Urinary bladder (tissue), 4 donors: ENCODE data around the gene SH3PXD2B. TPM values are rescaled to one million over a fixed set of nuclear protein-coding genes. Genes with fewer than 3 reads are reported as not detected.

Experiments
- DNase-seq: peaks from one replicate; pipeline ENCODE4 v3.0.0-alpha.2; 2015; ENCODE audit errors: extremely low spot score
- H3K27ac ChIP-seq: one replicate; pipeline ENCODE4 v1.5.1; 2013; ENCODE audit warnings: low read depth, mild to moderate bottlenecking, moderate library complexity
- H3K36me3 ChIP-seq: one replicate; pipeline ENCODE4 v1.6.1; 2013; ENCODE audit warnings: mild to moderate bottlenecking, moderate library complexity; ENCODE audit not compliant: insufficient read depth
- H3K4me1 ChIP-seq: one replicate; pipeline ENCODE4 v1.6.1; 2013; ENCODE audit warnings: mild to moderate bottlenecking, moderate library complexity; ENCODE audit not compliant: insufficient read depth
- H3K4me3 ChIP-seq: one replicate; pipeline ENCODE4 v1.5.1; 2013; ENCODE audit warnings: low read depth, low read length
- WGBS: extraction: QIAGEN DNeasy Blood & Tissue Kit; methylation state at CpG from one replicate; pipeline ENCODE4 v1.1.7; 2013; 5-methylcytosine and 5-hydroxymethylcytosine counted together
- polyA plus RNA-seq: library from polyadenylated mRNA; stranded (reverse); fragments of 200-250 nt; gene quantifications from one replicate; pipeline ENCODE4 v1.2.3, GENCODE V29; 2013
- total RNA-seq: library from RNA; depleted of rRNA; stranded (reverse); fragments of >200 nt; gene quantifications from one replicate; pipeline ENCODE4 v1.2.3, GENCODE V29; 2014
- donor health status: healthy with polysubstance abuse.
- donor health status: healthy.

Gene SH3PXD2B
- total RNA-seq (24.3 TPM), polyA plus RNA-seq (39.4 TPM)

- 2% methylated on average over 76 of the region's 89 CpGs for WGBS
- Histone ChIP-seq H3K4me3 (peak within 1 kb of the TSS; percentile 83), H3K27ac (peak within 1 kb of the TSS; percentile 72), H3K4me1 (no peaks in the 10 kb centered on the region), H3K36me3 (no peaks in the 10 kb centered on the region)
- no peak for DNase-seq
Measured at GRCh38 chr5:172454358-172455086, at the start of gene SH3PXD2B. TSS of gene SH3PXD2B (minus strand) at chr5:172454525. CDS start at chr5:172454352, 173 bp downstream.

DNA sequence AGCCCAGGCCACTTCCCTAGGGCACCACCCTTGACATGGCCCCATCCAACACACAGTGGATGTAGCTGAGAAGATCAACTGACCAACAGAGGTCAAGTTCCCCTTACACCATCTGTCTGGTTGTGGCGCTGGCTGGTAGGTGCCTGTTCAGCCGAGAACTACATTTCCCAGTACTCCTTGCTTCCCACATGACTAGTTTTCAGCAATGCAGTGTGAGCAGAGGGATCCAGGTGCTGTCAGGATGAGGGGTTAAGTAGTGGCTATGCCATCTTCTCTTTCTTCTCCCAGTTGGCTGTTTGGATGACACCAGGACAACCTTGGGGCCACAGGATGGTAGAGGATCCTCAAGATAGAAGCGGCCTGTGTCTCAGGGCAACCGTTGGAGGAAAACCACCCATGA, 48.6 kb upstream of the SH3PXD2B start:
- no peaks in the 10 kb centered on the region for H3K36me3 ChIP-seq
- no peak overlapping the region for H3K27ac ChIP-seq
- H3K4me3 ChIP-seq: no peak overlapping the region
- no peak for DNase-seq
- H3K4me1 ChIP-seq: no peaks in the 10 kb centered on the region
- WGBS: 93% methylated on average over 4 of the region's 4 CpGs

DNA sequence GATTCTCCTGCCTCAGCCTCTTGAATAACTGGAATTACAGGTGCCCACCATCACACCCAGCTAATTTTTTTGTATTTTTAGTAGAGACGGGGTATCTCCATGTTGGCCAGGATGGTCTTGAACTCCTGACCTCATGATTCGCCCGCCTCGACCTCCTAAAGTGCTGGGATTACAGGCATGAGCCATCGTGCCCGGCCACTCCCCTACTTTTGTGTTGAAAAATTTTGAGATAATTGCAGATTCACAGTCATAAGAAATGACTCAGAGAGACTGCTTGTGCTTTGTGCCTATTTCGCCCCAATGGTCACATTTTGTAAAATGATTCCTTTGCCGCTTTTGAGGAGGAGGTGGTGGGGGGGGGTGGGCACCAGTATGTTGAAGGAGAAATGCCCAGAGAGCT, 48.1 kb upstream of the SH3PXD2B start:
- no peak for DNase-seq
- 90% methylated on average over 8 of the region's 8 CpGs for WGBS
- H3K4me3 ChIP-seq: no peak overlapping the region

DNA sequence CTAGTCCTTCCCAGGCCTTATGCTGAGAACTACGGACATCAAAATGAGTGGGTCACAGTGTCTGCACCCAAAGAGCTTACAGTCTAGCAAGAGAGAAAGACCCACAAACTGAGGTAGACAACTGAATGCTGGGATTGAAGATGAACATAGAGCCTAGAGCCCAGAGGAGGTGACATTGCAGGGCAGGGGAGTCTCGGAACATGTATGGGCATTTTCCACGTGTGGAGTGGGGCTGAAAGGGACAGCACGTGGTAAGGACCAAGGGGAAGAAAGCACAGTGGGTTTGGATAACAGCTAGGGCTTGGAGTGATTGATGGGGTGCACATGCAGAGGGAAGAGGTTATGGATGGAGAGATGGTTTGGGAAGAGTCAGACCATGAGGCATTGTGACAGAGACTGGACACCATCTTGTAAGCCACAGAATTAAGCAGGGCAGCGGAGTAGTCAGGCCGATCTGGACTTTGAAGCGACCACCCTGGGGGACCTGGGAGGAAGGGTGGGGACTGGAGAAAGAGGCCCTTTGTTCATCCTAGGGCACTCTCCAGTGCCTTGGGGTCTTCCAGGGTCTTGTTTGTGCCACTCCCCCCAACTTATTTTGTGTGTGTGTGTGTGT, 47.5 kb upstream of the SH3PXD2B start:
- H3K36me3 ChIP-seq: no peaks in the 10 kb centered on the region
- H3K4me3 ChIP-seq: no peak overlapping the region
- no peaks in the 10 kb centered on the region for H3K4me1 ChIP-seq
- H3K27ac ChIP-seq: no peak overlapping the region
- no peak for DNase-seq
- 95% methylated on average over 7 of the region's 7 CpGs for WGBS

More for the DNA sequence above, 48.1 kb upstream of the SH3PXD2B start:
- no peak overlapping the region for H3K27ac ChIP-seq
- H3K36me3 ChIP-seq: no peaks in the 10 kb centered on the region
- H3K4me1 ChIP-seq: no peaks in the 10 kb centered on the region

DNA sequence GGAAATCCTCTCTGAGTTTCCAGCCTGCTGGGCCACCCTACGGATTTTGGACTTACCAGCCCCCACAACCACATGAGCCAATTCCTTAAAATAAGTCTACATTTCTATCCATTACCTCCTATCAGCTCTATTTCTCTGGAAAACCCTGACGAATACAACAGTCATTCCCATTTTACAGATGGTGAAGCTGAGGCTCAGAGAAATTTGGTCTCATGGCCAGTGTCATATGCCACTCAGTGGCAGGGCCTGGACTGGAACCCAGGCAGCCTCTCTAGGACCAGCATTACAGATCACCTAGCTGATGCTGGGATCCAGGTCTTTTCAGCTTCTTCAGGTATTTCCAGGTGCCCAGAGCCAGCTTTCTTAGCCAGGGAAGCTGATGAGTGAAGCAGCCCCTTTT, 45.0 kb upstream of the SH3PXD2B start:
- Histone ChIP-seq H3K4me1 (no peaks in the 10 kb centered on the region), H3K4me3 (no peak overlapping the region), H3K36me3 (no peaks in the 10 kb centered on the region), H3K27ac (no peak overlapping the region)
- DNase-seq: no peak
- WGBS: 89% methylated on average over 2 of the region's 2 CpGs

GRCh38 chr5:172498431-172499129, 44.3 kb upstream of the SH3PXD2B start:
- Histone ChIP-seq H3K36me3 (no peaks in the 10 kb centered on the region), H3K4me1 (no peaks in the 10 kb centered on the region), H3K4me3 (no peak overlapping the region), H3K27ac (no peak overlapping the region)
- DNase-seq: no peak
- 97% methylated on average over 12 of the region's 12 CpGs for WGBS

GRCh38 chr5:172497591-172498255, 43.4 kb upstream of the SH3PXD2B start:
- Histone ChIP-seq H3K4me1 (no peaks in the 10 kb centered on the region), H3K27ac (no peak overlapping the region), H3K36me3 (no peaks in the 10 kb centered on the region), H3K4me3 (no peak overlapping the region)
- no peak for DNase-seq
- 94% methylated on average over 14 of the region's 14 CpGs for WGBS

DNA sequence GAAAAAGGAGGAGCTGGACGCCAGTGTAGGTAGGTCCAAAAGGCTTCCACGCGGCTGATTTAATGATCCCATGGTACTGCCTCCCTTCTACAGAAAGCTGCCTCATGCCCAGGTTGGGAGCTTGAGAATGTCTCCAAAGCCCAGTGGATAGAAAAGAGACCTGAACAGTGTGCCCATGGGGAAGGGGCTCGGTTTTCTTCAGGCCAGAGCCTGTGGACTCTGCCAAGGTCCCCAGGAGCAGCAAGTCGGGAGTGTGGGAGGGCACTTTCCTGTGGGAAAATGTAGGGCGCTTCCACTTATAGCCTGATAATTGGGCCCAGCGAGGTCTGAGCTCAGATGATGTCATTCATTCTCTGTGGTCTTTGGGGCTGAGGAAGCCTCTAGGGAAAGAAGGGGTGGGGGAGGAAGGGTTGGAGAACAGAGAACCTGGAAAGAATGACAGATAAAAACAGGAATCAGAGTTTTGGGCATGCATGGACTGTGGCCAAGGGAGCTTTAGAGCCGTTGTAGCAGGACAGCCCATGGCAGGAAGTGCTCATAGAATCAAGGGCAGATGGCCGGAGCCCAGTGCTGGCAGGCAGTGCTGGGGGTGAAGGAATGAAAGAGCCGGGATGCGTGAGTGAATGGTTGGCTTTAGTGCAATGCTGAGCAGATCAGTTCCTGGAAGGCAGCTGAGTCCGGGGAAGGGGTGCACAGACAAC, 42.5 kb upstream of the SH3PXD2B start:
- no peaks in the 10 kb centered on the region for H3K4me1 ChIP-seq
- H3K36me3 ChIP-seq: no peaks in the 10 kb centered on the region
- H3K4me3 ChIP-seq: no peak overlapping the region
- no peak for DNase-seq
- 47% methylated on average over 12 of the region's 12 CpGs for WGBS
- H3K27ac ChIP-seq: no peak overlapping the region

DNA sequence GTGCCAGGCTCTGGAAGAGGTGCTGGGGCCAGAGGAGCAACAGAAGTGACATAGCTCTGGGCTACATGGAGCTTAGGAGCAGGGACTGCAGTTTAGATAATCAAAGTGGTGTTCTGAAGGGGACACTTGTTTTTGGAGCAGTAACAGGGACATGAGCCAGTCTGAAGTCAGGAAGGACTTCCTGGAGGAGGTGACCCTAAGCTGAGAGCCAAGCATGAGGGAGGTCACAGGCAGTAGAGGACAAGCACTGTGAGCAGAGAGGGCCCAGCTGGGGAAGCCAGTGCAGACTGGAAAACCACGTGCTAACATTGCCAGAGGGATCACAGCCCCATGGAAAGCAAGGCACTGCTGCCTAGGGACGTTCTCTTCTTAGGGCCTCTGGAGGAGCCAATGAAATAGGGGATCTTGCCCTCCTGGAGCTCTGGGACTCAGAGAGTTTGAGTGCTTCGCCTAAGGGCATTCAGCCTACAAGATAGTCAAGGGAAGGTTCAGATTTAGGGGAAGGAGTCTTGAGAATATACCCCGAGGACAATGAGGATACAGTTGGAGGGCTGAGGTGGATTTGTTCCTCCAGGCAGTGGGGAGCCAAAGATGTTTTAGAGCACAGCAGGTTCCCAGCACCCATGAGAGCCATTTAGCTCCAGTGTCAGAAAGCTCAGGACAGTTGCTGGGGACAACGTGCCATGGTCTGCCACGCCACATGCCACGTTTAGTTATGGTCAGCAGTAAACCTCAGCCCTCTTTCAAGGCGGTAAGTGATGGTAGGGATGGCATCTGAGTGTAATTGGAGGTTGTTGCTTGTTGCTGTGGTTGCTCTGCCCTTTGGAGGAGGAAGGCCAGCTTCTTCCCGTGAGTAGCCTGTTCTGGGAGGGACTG, 40.5 kb upstream of the SH3PXD2B start:
- no peak for DNase-seq
- WGBS: 87% methylated on average over 9 of the region's 9 CpGs
- Histone ChIP-seq H3K36me3 (no peaks in the 10 kb centered on the region), H3K4me3 (no peak overlapping the region), H3K27ac (no peak overlapping the region), H3K4me1 (no peaks in the 10 kb centered on the region)

DNA sequence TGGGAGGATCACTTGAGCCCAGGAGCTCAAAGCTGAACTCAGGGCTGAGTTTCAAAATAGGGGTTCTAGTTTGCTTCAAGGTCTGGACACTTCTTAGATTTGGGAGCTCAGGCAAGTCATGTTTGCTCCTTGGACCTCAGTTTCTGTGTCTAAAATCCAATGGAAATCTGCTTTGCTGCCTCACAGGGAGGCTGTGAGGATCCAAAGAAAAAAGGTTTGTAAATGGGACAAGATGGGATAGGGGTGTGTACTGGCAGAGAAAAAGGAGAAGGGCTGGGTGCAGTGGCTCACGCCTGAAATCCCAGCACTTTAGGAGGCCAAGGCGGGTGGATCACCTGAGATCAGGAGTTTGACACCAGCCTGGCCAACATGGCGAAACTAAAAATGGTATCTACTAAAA, 39.6 kb upstream of the SH3PXD2B start:
- Histone ChIP-seq H3K4me1 (no peaks in the 10 kb centered on the region), H3K4me3 (no peak overlapping the region), H3K36me3 (no peaks in the 10 kb centered on the region), H3K27ac (no peak overlapping the region)
- 91% methylated on average over 3 of the region's 3 CpGs for WGBS
- no peak for DNase-seq

DNA sequence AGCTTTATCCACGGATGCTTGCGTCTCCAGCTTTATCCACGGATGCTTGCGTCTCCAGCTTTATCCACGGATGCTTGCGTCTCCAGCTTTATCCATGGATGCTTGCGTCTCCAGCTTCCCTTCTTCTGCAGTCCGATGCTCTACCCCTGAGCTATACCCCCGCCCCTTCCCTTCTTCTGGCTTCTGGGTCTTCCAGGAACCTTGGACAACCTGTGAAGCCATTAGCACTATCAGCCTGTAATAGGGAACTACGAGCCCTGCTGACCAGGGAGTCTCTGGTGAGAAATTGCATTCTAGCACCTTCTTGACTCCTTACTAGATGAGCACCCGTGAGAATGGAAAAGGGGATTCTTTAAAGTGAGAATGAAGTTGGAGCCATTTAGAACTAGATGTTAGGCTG, 39.1 kb upstream of the SH3PXD2B start:
- Histone ChIP-seq H3K4me1 (no peaks in the 10 kb centered on the region), H3K4me3 (no peak overlapping the region), H3K27ac (no peak overlapping the region), H3K36me3 (no peaks in the 10 kb centered on the region)
- 80% methylated on average over 10 of the region's 11 CpGs for WGBS
- no peak for DNase-seq

DNA sequence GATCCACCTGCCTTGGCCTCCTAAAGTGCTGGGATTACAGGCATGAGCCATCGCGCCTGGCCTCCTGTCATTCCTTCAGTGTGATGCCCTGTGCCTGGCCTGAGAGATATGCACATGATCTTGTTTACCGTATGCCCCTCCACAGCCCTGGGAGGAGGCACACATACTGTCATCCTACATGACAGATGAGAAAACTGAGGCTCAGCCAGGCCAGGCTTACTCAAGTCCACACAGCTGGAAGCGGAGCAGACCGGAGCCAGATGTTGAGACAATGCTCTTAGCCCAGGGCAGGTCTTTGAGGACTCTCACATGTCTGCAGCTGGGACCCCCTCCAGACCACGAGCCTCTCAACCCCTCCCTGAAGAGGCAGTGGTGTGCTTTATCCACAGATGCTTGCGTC, 38.7 kb upstream of the SH3PXD2B start:
- H3K4me1 ChIP-seq: no peaks in the 10 kb centered on the region
- 77% methylated on average over 7 of the region's 7 CpGs for WGBS
- H3K27ac ChIP-seq: no peak overlapping the region
- no peaks in the 10 kb centered on the region for H3K36me3 ChIP-seq
- H3K4me3 ChIP-seq: no peak overlapping the region
- DNase-seq: no peak
